Natural killer cell treated with Interleukin-12 subunit alpha and Interleukin-12 subunit beta and Interleukin-15 and Interleukin-18, amount 100 ng/mL, for 72 hours (primary cell): Measurements from ENCODE around the gene EPHB4. TPM values are rescaled to one million over a fixed set of nuclear protein-coding genes. Genes with fewer than 3 reads are reported as not detected.

Experiments used
- ATAC-seq, 2 donors: fragments of 150-1000 bp; cut with Tn5 transposase in 1 of 2; sonication (Bioruptor Pico), chemical (Tn5 transposase) in 1 of 2; 2 replicates each; pipeline ENCODE4 v1.10.0; 2021
- DNase-seq: peaks from one replicate; pipeline ENCODE4 v3.0.0; 2022; ENCODE audit warnings: low spot score
- H3K27ac Mint-ChIP-seq, 2 donors: 1 replicate in 1 of 2; 2 replicates in 1 of 2; pipeline ENCODE4 v1.8.0; 2022; ENCODE audit warnings: mixed read lengths in 2 of 2, mild to moderate bottlenecking in 1 of 2, moderate library complexity in 1 of 2
- H3K27me3 Mint-ChIP-seq, 2 donors: 1 replicate in 1 of 2; 2 replicates in 1 of 2; pipeline ENCODE4 v1.8.0; 2022; ENCODE audit warnings: mixed read lengths in 2 of 2
- H3K36me3 Mint-ChIP-seq: one replicate; pipeline ENCODE4 v1.8.0; 2022; ENCODE audit warnings: mixed read lengths
- H3K4me1 Mint-ChIP-seq, 2 donors: 1 replicate in 1 of 2; 2 replicates in 1 of 2; pipeline ENCODE4 v1.8.0; 2022; ENCODE audit warnings: low read depth in 2 of 2, mixed read lengths in 2 of 2, mild to moderate bottlenecking in 1 of 2
- H3K4me3 Mint-ChIP-seq: one replicate; pipeline ENCODE4 v1.8.0; 2022; ENCODE audit warnings: mixed read lengths
- H3K9me3 Mint-ChIP-seq: 2 replicates; pipeline ENCODE4 v1.8.0; 2022; ENCODE audit warnings: mixed read lengths
- total RNA-seq, 2 donors: library from RNA; stranded (reverse); gene quantifications; one replicate each; pipeline ENCODE4 v1.2.3, GENCODE V29; 2022

EPHB4 gene
- total RNA-seq, 2 donors from 2014 or later = 1.2 to 3.0 TPM

- DNase-seq = no peak
- H3K9me3 Mint-ChIP-seq = no peaks in the 10 kb centered on the region
- peaks cover 0 to 9% of the 10 kb centered on the region in 2 donors for H3K27me3 Mint-ChIP-seq
Observed at GRCh38 chr7:100802951-100803350, 24.4 kb downstream of the EPHB4 start.

GRCh38 chr7:100801833-100802568 lies 25.3 kb downstream of the EPHB4 start:
- ATAC-seq (no peak), DNase-seq (no peak)
- H3K4me1 Mint-ChIP-seq = peaks cover 3 to 10% of the 10 kb centered on the region in 2 donors
- H3K36me3 Mint-ChIP-seq = no peaks in the 10 kb centered on the region
- H3K9me3 Mint-ChIP-seq = no peaks in the 10 kb centered on the region
- H3K4me3 Mint-ChIP-seq = no peak overlapping the region
- no peak overlapping the region for H3K27ac Mint-ChIP-seq
- H3K27me3 Mint-ChIP-seq = peaks cover 0 to 9% of the 10 kb centered on the region in 2 donors

More at GRCh38 chr7:100802951-100803350, 24.4 kb downstream of the EPHB4 start:
- no peak for ATAC-seq
- no peaks in the 10 kb centered on the region for H3K36me3 Mint-ChIP-seq
- H3K4me1 Mint-ChIP-seq = peaks cover 3 to 10% of the 10 kb centered on the region in 2 donors
- no peak overlapping the region for H3K27ac Mint-ChIP-seq
- no peak overlapping the region for H3K4me3 Mint-ChIP-seq

- DNase-seq (no peak), ATAC-seq (peak in 1 of 2 donors; percentile 59)
- H3K4me3 Mint-ChIP-seq = no peak overlapping the region
- no peaks in the 10 kb centered on the region for H3K9me3 Mint-ChIP-seq
- peaks cover 3 to 10% of the 10 kb centered on the region in 2 donors for H3K4me1 Mint-ChIP-seq
- no peaks in the 10 kb centered on the region for H3K36me3 Mint-ChIP-seq
- peaks cover 4 to 13% of the 10 kb centered on the region in 2 donors for H3K27me3 Mint-ChIP-seq
- H3K27ac Mint-ChIP-seq = no peak overlapping the region
Observed at GRCh38 chr7:100799037-100799896, 28.1 kb downstream of the EPHB4 start.

GRCh38 chr7:100794741-100795140 lies 32.6 kb downstream of the EPHB4 start:
- no peaks in the 10 kb centered on the region for H3K36me3 Mint-ChIP-seq
- H3K27ac Mint-ChIP-seq = no peak overlapping the region
- H3K27me3 Mint-ChIP-seq = peaks cover 6 to 11% of the 10 kb centered on the region in 2 donors
- DNase-seq = no peak
- no peak overlapping the region for H3K4me3 Mint-ChIP-seq
- no peaks in the 10 kb centered on the region for H3K9me3 Mint-ChIP-seq
- ATAC-seq = no peak
- peaks cover 3 to 4% of the 10 kb centered on the region in 2 donors for H3K4me1 Mint-ChIP-seq

GRCh38 chr7:100793806-100794660 lies 33.3 kb downstream of the EPHB4 start:
- peak in 1 of 2 donors; percentile 35 for ATAC-seq
- no peaks in the 10 kb centered on the region for H3K4me1 Mint-ChIP-seq
- H3K36me3 Mint-ChIP-seq = no peaks in the 10 kb centered on the region
- no peak for DNase-seq
- H3K9me3 Mint-ChIP-seq = no peaks in the 10 kb centered on the region
- no peak overlapping the region for H3K4me3 Mint-ChIP-seq
- H3K27me3 Mint-ChIP-seq = peaks cover 6 to 8% of the 10 kb centered on the region in 2 donors
- no peak overlapping the region for H3K27ac Mint-ChIP-seq

GRCh38 chr7:100791881-100792666 lies 35.2 kb downstream of the EPHB4 start:
- H3K36me3 Mint-ChIP-seq = no peaks in the 10 kb centered on the region
- no peak overlapping the region for H3K4me3 Mint-ChIP-seq
- DNase-seq (no peak), ATAC-seq (peak; percentile 22 to 32)
- H3K27me3 Mint-ChIP-seq = peaks cover 5 to 6% of the 10 kb centered on the region in 2 donors
- H3K9me3 Mint-ChIP-seq = no peaks in the 10 kb centered on the region
- H3K27ac Mint-ChIP-seq = no peak overlapping the region
- H3K4me1 Mint-ChIP-seq = no peaks in the 10 kb centered on the region

- Mint-ChIP-seq H3K36me3 (no peaks in the 10 kb centered on the region), H3K4me3 (no peak overlapping the region), H3K27me3 (peaks cover 0 to under 1% of the 10 kb centered on the region in 2 donors), H3K4me1 (peaks cover 0 to 4% of the 10 kb centered on the region in 2 donors), H3K27ac (no peak overlapping the region), H3K9me3 (no peaks in the 10 kb centered on the region)
- ATAC-seq (no peak), DNase-seq (no peak)
Observed at GRCh38 chr7:100789055-100789454, 38.3 kb downstream of the EPHB4 start.

GRCh38 chr7:100786323-100786722 lies 41.0 kb downstream of the EPHB4 start:
- ATAC-seq = no peak
- no peaks in the 10 kb centered on the region for H3K27me3 Mint-ChIP-seq
- no peak overlapping the region for H3K4me3 Mint-ChIP-seq

GRCh38 chr7:100785878-100786277 lies 41.4 kb downstream of the EPHB4 start:
- DNase-seq = no peak
- Mint-ChIP-seq H3K27me3 (no peaks in the 10 kb centered on the region), H3K9me3 (no peaks in the 10 kb centered on the region), H3K4me3 (no peak overlapping the region), H3K36me3 (no peaks in the 10 kb centered on the region), H3K4me1 (peaks cover 0 to 4% of the 10 kb centered on the region in 2 donors), H3K27ac (no peak overlapping the region)
- ATAC-seq = peak; percentile 46 to 72

More at GRCh38 chr7:100786323-100786722, 41.0 kb downstream of the EPHB4 start:
- H3K27ac Mint-ChIP-seq = no peak overlapping the region
- H3K9me3 Mint-ChIP-seq = no peaks in the 10 kb centered on the region
- DNase-seq = no peak
- no peaks in the 10 kb centered on the region for H3K36me3 Mint-ChIP-seq
- peaks cover 0 to 4% of the 10 kb centered on the region in 2 donors for H3K4me1 Mint-ChIP-seq

GRCh38 chr7:100783804-100784203 lies 43.5 kb downstream of the EPHB4 start:
- DNase-seq = no peak
- Mint-ChIP-seq H3K4me1 (peaks cover 0 to 4% of the 10 kb centered on the region in 2 donors), H3K9me3 (no peaks in the 10 kb centered on the region), H3K27ac (no peak overlapping the region), H3K36me3 (no peaks in the 10 kb centered on the region), H3K4me3 (no peak overlapping the region), H3K27me3 (no peaks in the 10 kb centered on the region)
- ATAC-seq = no peak

- no peak overlapping the region for H3K4me3 Mint-ChIP-seq
- no peaks in the 10 kb centered on the region for H3K9me3 Mint-ChIP-seq
- no peak overlapping the region for H3K27ac Mint-ChIP-seq
- ATAC-seq (no peak), DNase-seq (no peak)
- no peaks in the 10 kb centered on the region for H3K36me3 Mint-ChIP-seq
- peaks cover 0 to 4% of the 10 kb centered on the region in 2 donors for H3K4me1 Mint-ChIP-seq
- no peaks in the 10 kb centered on the region for H3K27me3 Mint-ChIP-seq
Observed at GRCh38 chr7:100781255-100781654, 46.1 kb downstream of the EPHB4 start.

GRCh38 chr7:100779359-100779758 lies 48.0 kb downstream of the EPHB4 start:
- H3K9me3 Mint-ChIP-seq = no peaks in the 10 kb centered on the region
- H3K4me1 Mint-ChIP-seq = no peaks in the 10 kb centered on the region
- no peak for DNase-seq
- H3K36me3 Mint-ChIP-seq = no peaks in the 10 kb centered on the region
- no peak for ATAC-seq
- H3K27ac Mint-ChIP-seq = no peak overlapping the region
- H3K27me3 Mint-ChIP-seq = peaks cover 4 to 6% of the 10 kb centered on the region in 2 donors
- no peak overlapping the region for H3K4me3 Mint-ChIP-seq
